Caco-2 (cell line): Measurements from ENCODE around the gene RNU2-63P. TPM values are rescaled to one million over a fixed set of nuclear protein-coding genes. Genes with fewer than 3 reads are reported as not detected.
A peak's percentile ranks its signal among the peaks of the same experiment; 100 is the strongest.

ENCODE experiments used
- BruUV-seq: library from RNA; stranded (reverse); fragments of 400-500 nt; replicated peaks from 2 replicates; lab custom pipeline; 2021; lab: Mats Ljungman, UMichigan
- CTCF ChIA-PET: fragments of 300-600 bp; sonication (Branson Sonifier 250); formaldehyde crosslinking; loops from one replicate; lab custom pipeline; 2022; ENCODE audit warnings: antibody characterized with exemption; lab: Charles Lee
- POLR2A ChIA-PET: fragments of 300-600 bp; sonication (Branson Sonifier 250); formaldehyde crosslinking; loops from one replicate; lab custom pipeline; 2022; ENCODE audit warnings: antibody characterized with exemption; lab: Charles Lee
- DNase-seq, 2 experiments: peaks; one replicate each; pipeline versions ENCODE4 v3.0.0 to v3.0.0-alpha.2; 2020 to 2022
- H3K27me3 ChIP-seq: replicated peaks from 2 replicates; pipeline ENCODE4 v1.6.0; 2011; ENCODE audit warnings: low read length; ENCODE audit not compliant: control insufficient read depth, insufficient read depth
- H3K36me3 ChIP-seq: 2 replicates; pipeline ENCODE4 v1.5.1; 2011; ENCODE audit warnings: low read length; ENCODE audit not compliant: control insufficient read depth, insufficient read depth
- H3K4me1 ChIP-seq: fragments of 250-450 bp; sonication (Bioruptor Pico); 2 replicates; pipeline ENCODE4 v1.5.1; 2020; ENCODE audit warnings: mild to moderate bottlenecking
- H3K4me3 ChIP-seq: 2 replicates; pipeline ENCODE4 v1.5.1; 2011; ENCODE audit warnings: low read depth, mild to moderate bottlenecking, control low read depth, low read length
- H3K9me3 ChIP-seq: fragments of 250-450 bp; sonication (Bioruptor Pico); 2 replicates; pipeline ENCODE4 v1.5.1; 2020; ENCODE audit warnings: mild to moderate bottlenecking, moderate library complexity
- H3K27ac Mint-ChIP-seq: one replicate; pipeline ENCODE4 v1.8.0; 2022; ENCODE audit warnings: mixed read lengths; ENCODE audit not compliant: unreplicated experiment
- H3K27me3 Mint-ChIP-seq: one replicate; pipeline ENCODE4 v1.8.0; 2022; ENCODE audit warnings: mixed read lengths; ENCODE audit not compliant: insufficient read depth, unreplicated experiment
- H3K36me3 Mint-ChIP-seq: one replicate; pipeline ENCODE4 v1.8.0; 2022; ENCODE audit warnings: mild to moderate bottlenecking, mixed read lengths; ENCODE audit not compliant: insufficient read depth, unreplicated experiment
- H3K4me1 Mint-ChIP-seq: one replicate; pipeline ENCODE4 v1.8.0; 2022; ENCODE audit warnings: low read depth, mixed read lengths; ENCODE audit not compliant: unreplicated experiment
- H3K4me3 Mint-ChIP-seq: one replicate; pipeline ENCODE4 v1.8.0; 2022; ENCODE audit warnings: mild to moderate bottlenecking, moderate library complexity, mixed read lengths; ENCODE audit not compliant: unreplicated experiment
- H3K9me3 Mint-ChIP-seq: one replicate; pipeline ENCODE4 v1.8.0; 2022; ENCODE audit warnings: mixed read lengths; ENCODE audit not compliant: unreplicated experiment
- intact Hi-C: fragments of 100-400 bp; cut with micrococcal nuclease; formaldehyde crosslinking; loops from one replicate; pipeline ENCODE4 v1.10.0; 2022; ENCODE audit not compliant: unreplicated experiment
- total RNA-seq: library from RNA; stranded (reverse); gene quantifications from 2 replicates; pipeline ENCODE4 v1.2.3, GENCODE V29; 2022
- TF ChIP-seq, protein P1 (sequence below), 2 experiments: fragments of 200-600 bp in 1 of 2; IDR thresholded peaks; 1 replicate in 1 of 2; 2 replicates in 1 of 2; pipeline versions ENCODE4 v1.5.1 to v1.8.0; 2011 to 2022; ENCODE audit warnings: antibody characterized with exemption in 1 of 2, control low read depth in 1 of 2, inconsistent platforms in 1 of 2, low read depth in 1 of 2, low read length in 1 of 2, mild to moderate bottlenecking in 1 of 2, moderate library complexity in 1 of 2; ENCODE audit not compliant: insufficient read depth in 1 of 2, severe bottlenecking in 1 of 2, unreplicated experiment in 1 of 2

Gene RNU2-63P
- total RNA-seq, 1 experiment from 2014 or later, result 19.4 TPM

GRCh38 chr2:88055371-88056128, 39.2 kb upstream of the RNU2-63P start, which contains the start of gene KRCC1:
Gene KRCC1 (minus strand): TSS chr2:88055783. CDS start chr2:88028563, 27,220 bp downstream.
- CTCF ChIA-PET, result no interaction called here

GRCh38 chr2:88054782-88055370, 38.5 kb upstream of the RNU2-63P start:
- Histone ChIP-seq H3K27me3 (no peaks in the 10 kb centered on the region), H3K4me3 (peak overlapping the region; percentile 90), H3K4me1 (peaks cover 11% of the 10 kb centered on the region), H3K9me3 (no peaks in the 10 kb centered on the region), H3K36me3 (no peaks in the 10 kb centered on the region)
- Mint-ChIP-seq H3K27me3 (no peaks in the 10 kb centered on the region), H3K9me3 (no peaks in the 10 kb centered on the region), H3K4me3 (peak overlapping the region; percentile 97), H3K4me1 (peaks cover 34% of the 10 kb centered on the region), H3K27ac (peak overlapping the region; percentile 94), H3K36me3 (peaks cover 32% of the 10 kb centered on the region)
- ChIA-PET POLR2A (interaction anchor here (0.9 kb wide), 1 partner anchor 17 kb away, joined by 4 read pairs; no protein-coding TSS in a partner anchor), CTCF (interaction anchor here (0.5 to 0.9 kb wide), 3 partner anchors 104 to 198 kb away, joined by 3 to 10 read pairs (median 3); no protein-coding TSS in a partner anchor)
- BruUV-seq, result TSS peak; percentile 41
- DNase-seq, result peak in 1 of 2 experiments; percentile 16
- intact Hi-C loops, result loop anchor here (1.0 kb wide), 2 partner anchors 39 to 132 kb away; partner anchors contain the start of gene RNU2-63P
- TF ChIP-seq, protein P1, sequence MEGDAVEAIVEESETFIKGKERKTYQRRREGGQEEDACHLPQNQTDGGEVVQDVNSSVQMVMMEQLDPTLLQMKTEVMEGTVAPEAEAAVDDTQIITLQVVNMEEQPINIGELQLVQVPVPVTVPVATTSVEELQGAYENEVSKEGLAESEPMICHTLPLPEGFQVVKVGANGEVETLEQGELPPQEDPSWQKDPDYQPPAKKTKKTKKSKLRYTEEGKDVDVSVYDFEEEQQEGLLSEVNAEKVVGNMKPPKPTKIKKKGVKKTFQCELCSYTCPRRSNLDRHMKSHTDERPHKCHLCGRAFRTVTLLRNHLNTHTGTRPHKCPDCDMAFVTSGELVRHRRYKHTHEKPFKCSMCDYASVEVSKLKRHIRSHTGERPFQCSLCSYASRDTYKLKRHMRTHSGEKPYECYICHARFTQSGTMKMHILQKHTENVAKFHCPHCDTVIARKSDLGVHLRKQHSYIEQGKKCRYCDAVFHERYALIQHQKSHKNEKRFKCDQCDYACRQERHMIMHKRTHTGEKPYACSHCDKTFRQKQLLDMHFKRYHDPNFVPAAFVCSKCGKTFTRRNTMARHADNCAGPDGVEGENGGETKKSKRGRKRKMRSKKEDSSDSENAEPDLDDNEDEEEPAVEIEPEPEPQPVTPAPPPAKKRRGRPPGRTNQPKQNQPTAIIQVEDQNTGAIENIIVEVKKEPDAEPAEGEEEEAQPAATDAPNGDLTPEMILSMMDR (IDR thresholded peaks at IDR 0.05; ENCODE audit: insufficient read depth in 1 of 2, low read depth in 1 of 2, low read length in 1 of 2, severe bottlenecking in 1 of 2, unreplicated experiment in 1 of 2), result no peak

More at GRCh38 chr2:88055371-88056128, 39.2 kb upstream of the RNU2-63P start, which contains the start of gene KRCC1:
- peak within 1 kb of the TSS; percentile 97 for H3K4me3 Mint-ChIP-seq
- intact Hi-C loops, result loop anchor here (1.0 kb wide), 2 partner anchors 39 to 132 kb away; partner anchors contain the start of gene RNU2-63P
- TF ChIP-seq, protein P1 (IDR thresholded peaks at IDR 0.05; ENCODE audit: insufficient read depth in 1 of 2, low read depth in 1 of 2, low read length in 1 of 2, severe bottlenecking in 1 of 2, unreplicated experiment in 1 of 2), result no peak
- POLR2A ChIA-PET, result no interaction called here
- no peaks in the 10 kb centered on the region for H3K36me3 ChIP-seq
- peaks cover 16% of the 10 kb centered on the region for H3K4me1 ChIP-seq
- no TSS peak for BruUV-seq
- H3K4me1 Mint-ChIP-seq, result peaks cover 34% of the 10 kb centered on the region
- H3K27ac Mint-ChIP-seq, result peak within 1 kb of the TSS; percentile 94
- peak; percentile 95 to 97 for DNase-seq
- peak within 1 kb of the TSS; percentile 90 for H3K4me3 ChIP-seq
- no peaks in the 10 kb centered on the region for H3K27me3 Mint-ChIP-seq
- H3K36me3 Mint-ChIP-seq, result peaks cover 32% of the 10 kb centered on the region
- H3K27me3 ChIP-seq, result no peaks in the 10 kb centered on the region
- H3K9me3 ChIP-seq, result no peaks in the 10 kb centered on the region
- no peaks in the 10 kb centered on the region for H3K9me3 Mint-ChIP-seq
